Urothelium cell line (cell line): ENCODE data around the gene GRN.

ENCODE experiments used
- DNase-seq: peaks from one replicate; pipeline ENCODE4 v3.0.0; 2011; ENCODE audit warnings: low spot score, mixed read lengths
- FAIRE-seq: peaks from 2 replicates; lab custom pipeline; 2011; peaks lifted over from hg19 to GRCh38; lab: Jason Lieb, UNC

GRN gene

DNA sequence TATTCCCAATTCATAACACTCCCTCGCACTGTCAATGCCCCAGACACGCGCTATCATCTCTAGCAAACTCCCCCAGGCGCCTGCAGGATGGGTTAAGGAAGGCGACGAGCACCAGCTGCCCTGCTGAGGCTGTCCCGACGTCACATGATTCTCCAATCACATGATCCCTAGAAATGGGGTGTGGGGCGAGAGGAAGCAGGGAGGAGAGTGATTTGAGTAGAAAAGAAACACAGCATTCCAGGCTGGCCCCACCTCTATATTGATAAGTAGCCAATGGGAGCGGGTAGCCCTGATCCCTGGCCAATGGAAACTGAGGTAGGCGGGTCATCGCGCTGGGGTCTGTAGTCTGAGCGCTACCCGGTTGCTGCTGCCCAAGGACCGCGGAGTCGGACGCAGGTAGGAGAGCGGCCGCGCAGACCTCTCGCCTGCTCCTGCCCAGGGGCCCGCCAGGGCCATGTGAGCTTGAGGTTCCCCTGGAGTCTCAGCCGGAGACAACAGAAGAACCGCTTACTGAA is at the start of gene GRN:
Gene GRN (plus strand): TSS at position 364 of the 515 bp plus-strand sequence. CDS start 3,863 bp downstream, outside the sequence.
- DNase-seq (peak; percentile 98), FAIRE-seq (peak; percentile 63)

DNA sequence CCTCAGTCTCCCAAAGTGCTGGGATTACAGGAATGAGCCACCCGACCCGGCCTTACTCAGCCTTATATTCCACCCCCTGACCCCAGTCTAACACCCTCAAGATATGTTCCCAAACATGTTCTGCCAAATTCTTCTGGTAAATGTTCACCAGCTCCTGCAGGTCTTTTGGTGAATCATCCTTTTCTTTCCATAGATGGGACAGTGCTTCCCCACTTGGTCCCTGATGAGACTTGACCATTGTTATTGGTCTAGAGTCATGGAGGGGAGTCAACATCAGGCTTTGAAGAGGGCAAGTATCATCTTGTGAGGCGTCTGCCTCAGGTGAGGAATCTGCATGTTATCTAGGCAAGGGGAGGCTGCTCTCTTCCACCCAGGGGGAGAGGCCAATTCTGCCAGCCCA is 47.1 kb upstream of the GRN start:
- no peak for DNase-seq
- FAIRE-seq = no peak

DNA sequence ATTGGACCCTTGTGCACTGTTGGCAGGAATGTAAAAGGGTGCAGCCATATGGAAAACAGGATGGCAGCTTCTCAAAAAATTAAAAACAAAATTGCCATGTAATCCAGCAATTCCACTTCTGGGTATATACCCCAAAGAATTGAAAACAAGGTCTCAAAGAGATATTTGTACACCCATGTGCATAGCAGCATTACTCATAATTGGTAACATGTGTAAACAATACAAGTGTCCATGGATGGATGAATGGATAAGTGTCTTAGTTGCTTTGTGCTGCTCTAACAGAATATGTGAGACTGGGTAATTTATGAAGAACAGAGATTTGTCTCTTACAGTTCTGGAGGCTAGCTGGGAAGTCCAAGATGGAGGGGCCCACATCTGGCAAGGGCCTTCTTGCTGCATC is 40.5 kb upstream of the GRN start:
- DNase-seq = no peak
- FAIRE-seq = no peak

DNA sequence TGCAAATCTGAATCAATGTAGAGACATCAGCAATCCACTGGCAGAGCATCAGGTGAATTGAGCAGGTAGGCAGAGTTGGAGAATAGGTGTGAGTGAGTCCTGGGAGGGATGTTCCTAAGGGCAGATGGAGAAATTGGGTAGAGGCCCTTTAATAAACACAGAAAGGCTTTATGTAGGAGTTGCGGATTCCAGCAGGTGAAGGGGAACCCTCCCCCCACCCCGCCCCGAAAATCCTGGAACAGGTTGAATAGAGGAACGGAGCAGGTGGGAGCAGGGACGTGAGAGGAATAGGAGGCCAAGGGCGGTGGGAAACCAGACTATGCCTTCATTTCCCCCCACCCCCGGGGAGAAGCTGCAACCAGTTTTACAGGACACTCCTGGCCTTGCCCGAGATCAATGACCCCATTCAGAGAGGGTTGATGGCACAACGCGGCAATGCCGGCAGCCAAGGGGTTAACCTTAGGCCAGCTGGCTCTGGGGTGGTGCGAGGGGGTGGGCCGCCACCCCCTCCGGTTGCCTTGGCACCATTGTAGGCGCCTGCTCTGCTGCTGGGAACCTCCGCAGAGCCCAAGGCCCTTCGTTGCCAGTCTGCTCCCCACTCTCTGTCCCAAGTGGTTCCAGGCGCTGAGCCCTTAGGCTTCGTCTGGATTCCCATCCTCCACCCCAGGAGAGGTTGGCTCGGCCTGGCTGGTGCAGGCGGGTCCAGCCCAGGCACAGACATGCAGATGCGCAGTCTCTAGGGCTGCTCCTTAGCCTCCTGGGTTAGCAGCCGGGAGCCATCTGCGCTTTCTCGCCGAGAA is 37.5 kb upstream of the GRN start:
- FAIRE-seq (no peak), DNase-seq (peak; percentile 79)

DNA sequence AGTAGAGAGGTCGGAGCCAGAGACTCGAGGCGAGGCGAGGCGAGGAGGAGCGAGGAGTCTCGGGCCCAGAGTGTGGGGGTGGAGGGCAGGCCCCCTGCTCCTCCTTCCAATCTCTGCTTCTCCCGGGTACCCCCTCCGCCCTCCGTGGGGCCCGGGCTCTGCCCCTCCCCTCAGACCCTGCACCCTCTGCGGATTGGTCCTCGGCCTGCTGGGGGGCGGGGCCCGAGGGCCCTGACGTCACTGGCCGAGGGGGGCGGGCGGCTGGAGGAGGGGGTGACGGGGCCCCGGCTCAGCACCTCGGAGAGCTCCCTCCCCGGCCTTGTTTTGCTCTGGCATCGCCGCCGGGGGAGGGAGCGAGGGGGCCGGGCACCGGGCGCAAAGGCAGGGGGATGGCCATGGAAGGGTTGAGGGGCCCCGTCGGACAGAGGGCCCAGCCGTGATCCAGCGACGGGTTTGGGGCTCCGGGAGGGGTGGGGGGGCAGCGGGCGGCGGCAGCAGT is 36.7 kb upstream of the GRN start, which contains the start of gene RUNDC3A:
Gene RUNDC3A (plus strand): TSS at position 282 of the 499 bp plus-strand sequence. CDS start 232 bp downstream, outside the sequence.
- no peak for FAIRE-seq
- DNase-seq = peak; percentile 98

DNA sequence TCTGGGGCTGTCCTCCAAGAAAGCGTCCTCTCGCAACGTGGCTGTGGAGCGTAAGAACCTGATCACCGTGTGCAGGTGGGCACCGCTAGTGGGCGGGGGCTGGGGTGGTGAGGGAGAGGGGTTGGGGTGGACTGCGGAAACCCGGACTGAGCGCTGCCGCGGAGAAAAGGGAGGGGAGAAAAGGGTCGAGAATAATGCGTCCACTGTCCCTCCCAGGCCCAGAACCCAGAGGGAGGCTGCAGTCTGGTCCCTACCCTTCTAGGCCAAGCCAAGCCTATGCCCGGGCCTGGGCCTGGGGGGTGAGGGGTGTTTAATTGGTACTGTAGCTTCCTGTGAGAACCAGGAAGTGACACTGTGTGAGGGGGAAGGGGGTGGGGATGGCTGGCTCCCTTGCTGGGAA is 36.2 kb upstream of the GRN start:
- FAIRE-seq (no peak), DNase-seq (no peak)

DNA sequence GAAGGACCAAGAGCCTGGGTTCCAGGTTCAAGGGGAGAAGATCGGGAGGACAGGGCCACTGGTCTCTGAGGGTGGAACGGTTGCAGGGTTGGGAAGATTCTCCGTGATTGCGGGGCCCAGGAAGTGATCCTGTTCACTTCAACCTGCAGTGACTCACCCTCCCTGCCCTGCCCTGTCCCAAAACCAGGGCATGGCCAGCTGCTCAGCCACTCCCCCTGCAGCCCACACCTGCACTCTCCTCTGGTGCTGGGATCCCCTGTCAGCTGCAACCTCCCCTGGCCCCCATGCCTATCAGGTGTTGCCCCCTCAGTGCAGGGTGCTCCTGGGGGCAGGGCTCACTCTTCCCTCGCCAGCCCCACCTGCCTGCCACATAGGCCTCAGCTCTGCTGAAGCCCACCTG is 35.6 kb upstream of the GRN start:
- no peak for DNase-seq
- no peak for FAIRE-seq

DNA sequence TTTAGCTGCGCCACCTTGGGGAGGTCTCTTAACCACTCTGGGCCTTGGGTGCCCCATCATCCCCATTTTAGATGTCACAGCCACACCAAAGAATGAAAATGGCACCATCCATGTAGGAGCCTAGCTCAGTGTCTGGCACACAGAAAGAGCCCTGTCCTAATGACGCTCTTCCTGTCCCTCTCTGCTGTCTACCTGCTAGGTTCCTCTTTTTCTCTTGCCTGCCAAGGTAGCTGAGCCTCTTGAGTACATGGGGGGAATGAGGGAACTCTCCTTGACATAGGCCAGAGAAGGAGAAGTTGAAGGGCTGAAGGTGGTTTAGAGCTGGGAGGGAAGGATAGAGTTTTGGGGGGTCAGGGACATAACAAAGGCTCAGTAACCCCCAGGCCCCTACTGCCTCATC is 34.9 kb upstream of the GRN start:
- FAIRE-seq (no peak), DNase-seq (no peak)

DNA sequence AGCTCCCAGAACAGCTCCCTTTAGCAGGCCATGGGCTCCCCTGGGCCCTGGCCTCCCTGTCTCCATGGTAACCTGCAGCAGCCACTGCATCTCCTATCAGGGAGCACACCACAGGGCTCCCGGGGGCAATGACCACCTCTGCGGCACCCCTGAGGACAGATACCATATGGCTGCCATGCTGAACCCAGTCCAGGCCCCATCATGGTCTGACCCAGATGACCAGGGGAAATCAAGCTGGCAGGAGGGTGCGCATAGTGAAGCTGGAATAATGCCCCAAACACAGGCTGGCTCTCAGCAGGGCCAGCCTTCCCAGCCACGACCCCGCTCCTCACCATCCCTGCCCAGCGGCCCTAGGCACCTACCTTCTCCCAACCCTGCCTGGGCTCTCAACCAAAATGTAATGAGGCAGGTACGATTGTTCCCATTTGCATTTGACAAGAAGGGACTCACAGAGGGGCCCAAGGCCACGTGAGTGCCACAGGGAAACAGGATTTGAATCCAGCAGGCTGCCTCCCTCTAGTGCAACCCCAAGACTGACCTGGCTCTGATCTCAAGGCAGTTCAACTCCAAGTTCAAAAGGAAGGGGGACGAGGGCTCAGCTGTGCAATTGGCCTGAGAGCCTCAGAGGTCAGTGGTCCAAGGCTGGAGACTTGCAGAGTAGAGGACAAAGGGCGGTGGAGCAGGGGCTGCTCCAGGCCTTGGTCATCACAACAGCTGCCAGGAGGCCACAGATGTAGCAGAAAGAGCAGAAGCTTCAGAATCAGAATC is 34.3 kb upstream of the GRN start:
- DNase-seq (no peak), FAIRE-seq (no peak)

DNA sequence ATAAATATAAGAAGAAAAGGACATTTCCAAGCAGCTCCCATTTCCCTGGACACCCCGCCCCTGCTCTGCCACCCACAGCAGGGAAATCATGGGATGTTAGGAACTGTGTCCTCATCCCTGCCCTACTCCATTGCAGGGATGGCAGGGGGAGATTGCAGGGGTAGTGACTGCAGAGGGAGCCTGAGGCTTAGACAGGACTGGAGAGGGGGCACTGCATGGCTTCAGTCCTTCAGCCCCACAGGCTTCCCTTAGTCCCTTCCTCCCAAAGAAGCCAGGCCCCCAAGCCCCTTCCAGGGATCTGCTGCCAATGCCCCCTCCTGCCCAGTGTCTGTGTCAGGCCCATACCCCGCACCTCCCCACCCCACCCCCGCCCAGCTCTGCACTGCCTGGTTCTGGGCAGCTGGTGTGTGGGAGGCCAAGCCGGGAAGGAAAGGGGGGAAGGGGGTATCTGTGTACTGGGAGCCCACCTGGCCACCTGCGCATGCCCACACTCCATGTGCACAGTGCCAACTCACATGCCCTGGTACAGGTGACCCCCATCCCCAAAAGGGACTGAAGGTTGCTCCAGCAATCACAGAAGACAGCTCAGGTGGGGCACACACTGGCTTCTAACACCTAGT is 33.4 kb upstream of the GRN start:
- no peak for FAIRE-seq
- no peak for DNase-seq

DNA sequence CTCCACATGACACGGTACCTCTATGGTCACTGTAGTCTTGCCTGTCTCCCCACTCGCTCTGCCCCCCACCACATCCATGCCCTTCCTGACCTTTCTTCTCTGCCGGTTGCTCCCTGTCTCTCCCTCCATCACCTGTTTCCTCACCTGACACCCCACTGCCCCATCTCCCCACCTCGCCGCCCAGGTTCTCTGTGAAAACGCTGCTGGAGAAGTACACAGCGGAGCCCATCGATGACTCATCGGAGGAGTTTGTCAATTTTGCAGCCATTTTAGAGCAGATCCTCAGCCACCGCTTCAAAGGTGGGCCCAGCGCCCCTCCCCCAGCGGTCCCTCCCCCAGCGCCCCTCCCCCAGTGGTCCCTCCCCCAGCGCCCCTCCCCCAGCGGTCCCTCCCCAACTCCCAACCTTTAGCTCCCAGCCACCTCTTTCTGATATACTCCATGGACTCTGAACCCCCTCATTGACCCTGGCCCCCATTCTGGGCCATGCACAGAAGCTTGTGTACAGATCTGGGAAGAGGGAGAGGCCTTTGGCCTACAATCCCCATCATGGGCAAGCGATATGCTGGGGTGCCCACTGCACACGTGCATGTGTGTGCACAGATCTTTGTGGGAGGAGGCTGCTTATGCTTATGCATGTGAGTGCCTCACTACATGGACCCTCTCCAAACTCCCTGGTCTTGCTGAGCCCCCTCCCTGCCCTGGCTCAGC is 32.6 kb upstream of the GRN start:
- no peak for FAIRE-seq
- DNase-seq = no peak

DNA sequence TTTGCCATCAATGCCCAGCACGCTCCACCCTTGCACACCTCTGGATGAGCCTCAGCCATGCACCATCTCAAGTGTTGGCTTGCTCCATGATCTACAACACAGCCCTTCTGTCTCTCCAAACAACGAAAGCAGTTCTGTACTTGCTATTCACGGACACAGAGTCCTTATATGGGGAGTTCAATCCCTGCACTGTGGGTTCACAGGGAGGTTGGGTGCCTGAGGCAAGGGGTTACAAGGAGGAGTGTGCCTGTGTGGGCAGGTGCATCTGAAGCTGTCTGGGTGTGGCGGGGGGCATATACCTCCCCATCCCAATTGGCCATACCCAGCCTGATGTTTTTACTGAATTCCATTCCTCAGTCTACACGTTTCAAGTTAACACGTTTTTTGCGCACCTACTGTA is 31.1 kb upstream of the GRN start:
- DNase-seq (no peak), FAIRE-seq (peak; percentile 27)

DNA sequence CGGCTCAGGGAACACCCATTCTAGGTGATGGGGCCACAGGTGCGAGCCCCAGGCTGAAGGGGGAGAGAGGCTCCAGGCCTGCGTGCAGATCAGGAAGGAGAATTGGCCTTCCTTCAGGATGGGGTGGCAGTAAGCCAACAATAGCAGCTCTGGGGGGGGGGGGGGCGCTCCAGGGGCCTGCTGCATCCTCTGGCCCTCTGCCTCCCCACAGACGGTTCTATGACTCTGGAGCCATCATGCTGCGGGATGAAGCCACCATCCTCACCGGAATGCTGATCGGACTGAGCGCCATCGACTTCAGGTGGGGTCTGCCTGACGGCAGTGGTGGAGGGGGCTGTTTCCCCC is 30.6 kb upstream of the GRN start:
- FAIRE-seq = no peak
- DNase-seq = no peak

DNA sequence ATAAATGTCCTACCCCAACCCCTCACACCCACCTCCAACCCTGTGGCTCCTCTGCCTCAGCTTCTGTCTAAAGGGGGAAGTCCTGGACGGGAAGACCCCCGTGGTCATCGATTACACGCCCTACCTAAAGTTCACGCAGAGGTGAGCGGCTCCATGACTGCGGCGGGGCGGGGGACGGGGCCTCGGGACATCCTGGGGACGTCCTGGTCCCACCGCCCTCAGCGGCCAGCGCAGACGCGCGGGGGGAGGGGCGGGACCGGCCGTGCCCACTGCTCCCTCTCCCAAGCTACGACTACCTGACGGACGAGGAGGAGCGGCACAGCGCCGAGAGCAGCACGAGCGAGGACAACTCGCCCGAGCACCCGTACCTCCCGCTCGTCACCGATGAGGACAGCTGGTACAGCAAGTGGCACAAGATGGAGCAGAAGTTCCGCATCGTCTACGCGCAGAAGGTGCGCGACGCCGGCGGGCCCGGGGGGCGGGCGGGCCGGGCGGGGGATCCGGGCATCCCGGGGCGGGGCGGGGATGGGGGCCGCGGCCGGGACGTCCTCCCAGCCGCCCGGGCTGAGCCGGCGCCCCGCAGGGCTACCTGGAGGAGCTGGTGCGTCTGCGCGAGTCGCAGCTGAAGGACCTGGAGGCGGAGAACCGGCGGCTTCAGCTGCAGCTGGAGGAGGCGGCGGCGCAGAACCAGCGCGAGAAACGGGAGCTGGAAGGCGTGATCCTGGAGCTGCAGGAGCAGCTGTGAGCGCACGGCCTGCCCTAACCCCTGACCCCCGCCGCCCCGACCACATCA is 30.0 kb upstream of the GRN start:
- DNase-seq (peak; percentile 80), FAIRE-seq (peak; percentile 90)

DNA sequence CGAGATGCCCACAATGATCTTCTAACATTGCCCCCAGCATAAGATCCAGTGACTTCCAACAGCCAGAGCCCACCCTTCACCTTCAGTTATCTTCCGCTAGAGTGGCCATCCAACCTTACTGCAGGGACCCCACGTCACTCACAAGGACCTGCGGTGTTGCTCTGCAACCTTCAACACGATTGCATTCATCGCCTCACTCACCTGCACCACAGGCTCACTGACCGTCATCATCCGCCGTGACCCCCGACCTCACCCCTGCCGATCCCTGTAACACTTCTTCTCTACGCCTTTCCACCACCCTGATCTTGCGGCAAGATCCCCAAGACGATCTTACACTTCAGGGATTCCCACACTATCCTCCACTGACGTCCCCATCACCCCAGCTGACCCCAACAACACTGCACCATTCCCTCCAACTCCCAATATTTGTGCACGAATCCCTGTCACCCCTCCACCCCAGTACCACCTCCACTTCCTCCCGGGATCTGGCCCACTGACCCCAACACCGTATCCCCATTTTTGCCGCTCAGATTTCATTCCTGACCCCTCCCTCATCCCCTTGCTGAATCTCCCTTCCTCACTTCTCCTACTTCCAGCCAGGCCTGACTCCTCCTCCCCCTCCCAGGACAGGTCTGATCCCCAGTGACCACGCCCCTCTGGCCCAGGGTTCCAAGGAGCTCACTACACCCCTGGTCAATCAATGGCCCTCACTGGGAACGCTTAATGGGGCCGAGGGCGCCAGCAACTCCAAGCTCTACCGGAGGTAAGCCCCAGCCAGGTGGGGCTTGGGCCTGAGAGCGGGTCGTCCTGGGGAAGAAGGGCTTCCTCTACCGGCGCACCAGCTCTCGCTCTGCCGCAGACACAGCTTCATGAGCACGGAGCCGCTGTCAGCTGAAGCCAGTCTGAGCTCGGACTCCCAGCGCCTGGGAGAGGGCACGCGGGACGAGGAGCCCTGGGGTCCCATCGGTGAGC is 29.1 kb upstream of the GRN start:
- DNase-seq = no peak
- FAIRE-seq = peak; percentile 17

DNA sequence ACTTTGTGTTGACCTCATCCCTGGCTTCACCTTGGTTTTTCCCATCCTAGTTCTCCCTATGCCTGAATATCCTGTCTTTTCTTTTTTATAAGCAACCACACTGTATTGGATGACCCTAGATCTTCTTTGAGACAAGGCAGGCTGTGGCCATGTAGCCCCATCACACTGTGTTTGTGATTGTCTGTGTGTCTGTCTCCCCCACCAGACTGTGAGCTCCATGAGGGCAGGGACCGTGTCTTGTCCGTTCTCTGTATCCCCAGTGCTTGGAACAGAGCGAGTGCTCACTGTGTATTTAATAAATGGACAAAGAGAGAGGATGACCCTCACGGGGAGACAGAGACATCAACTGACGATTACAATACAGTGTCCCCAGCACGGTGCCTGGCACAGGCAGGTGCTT is 27.6 kb upstream of the GRN start:
- DNase-seq (no peak), FAIRE-seq (no peak)

DNA sequence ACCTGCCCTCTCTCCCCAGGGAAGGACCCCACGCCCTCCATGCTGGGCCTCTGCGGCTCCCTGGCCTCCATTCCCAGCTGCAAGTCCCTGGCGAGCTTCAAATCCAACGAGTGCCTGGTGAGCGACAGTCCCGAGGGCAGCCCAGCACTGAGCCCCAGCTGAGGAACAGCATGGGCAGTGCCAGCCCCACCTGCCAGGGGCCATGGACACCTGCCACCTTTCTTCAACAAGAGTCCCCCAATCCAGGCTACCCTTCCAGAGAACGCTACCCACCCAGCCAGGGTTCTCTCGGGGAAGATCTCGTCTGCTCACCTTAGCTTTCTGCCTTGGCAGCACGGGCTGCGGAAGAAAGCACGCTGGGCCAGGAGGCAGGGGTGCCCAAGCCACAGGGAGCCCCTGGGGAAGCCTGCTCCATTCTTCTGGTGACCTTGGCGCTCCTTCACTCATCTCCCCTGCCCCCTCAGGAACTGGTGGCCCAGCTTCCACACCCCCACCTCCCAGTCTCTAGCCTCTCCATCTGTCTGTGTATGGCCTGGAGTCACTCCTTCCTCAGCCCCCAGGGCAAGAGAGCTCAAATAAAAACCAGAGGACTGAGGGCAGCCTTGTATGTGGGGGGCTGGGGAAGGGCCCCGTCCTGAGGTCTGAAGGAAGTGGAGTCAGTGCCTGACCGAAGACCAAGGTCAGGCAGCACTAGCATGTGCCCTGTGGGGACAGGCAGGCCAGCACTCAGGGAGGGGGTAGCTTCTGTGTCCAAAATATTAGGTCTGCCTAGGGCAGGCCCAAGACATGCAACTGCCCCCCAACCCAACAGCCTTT is 26.8 kb upstream of the GRN start:
- FAIRE-seq (no peak), DNase-seq (no peak)

DNA sequence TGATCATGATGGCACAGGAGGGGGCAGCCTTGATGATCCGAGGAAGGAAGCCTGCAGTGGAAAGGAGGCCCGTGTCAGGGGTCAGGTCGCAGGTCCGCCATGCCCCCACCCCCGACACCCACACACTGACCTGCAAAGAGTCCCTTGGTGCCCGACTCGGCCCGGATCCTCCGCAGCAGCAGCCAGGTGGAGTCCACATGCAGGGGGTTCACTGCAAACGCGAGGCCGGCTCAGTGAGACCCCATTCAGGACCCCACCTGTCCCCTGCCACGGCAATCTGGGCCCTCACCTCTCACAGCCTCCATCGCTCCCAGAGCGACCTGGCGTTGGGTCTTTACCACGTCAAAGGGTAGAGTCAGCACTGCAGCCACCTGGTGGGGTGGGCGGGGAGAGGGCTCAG is 25.0 kb upstream of the GRN start:
- FAIRE-seq = no peak
- DNase-seq = no peak
